Lower leg skin (tissue), 4 donors: ENCODE measurements around the gene PDGFC. TPM values are rescaled to one million over a fixed set of nuclear protein-coding genes. Genes with fewer than 3 reads are reported as not detected.
A peak's percentile ranks its signal among the peaks of the same experiment; 100 is the strongest.

Source experiments
- DNase-seq, 2 donors: peaks; one replicate each; pipeline ENCODE4 v3.0.0-alpha.2; 2019; ENCODE audit warnings: low spot score in 2 of 2
- H3K4me3 ChIP-seq: fragments of 200-600 bp; sonication (generic); 2 replicates; pipeline ENCODE4 v1.5.1; 2017; ENCODE audit warnings: mild to moderate bottlenecking, low read depth; ENCODE audit not compliant: poor library complexity, severe bottlenecking
- CTCF ChIP-seq, 3 donors: fragments of 450-650 bp; IDR thresholded peaks; one replicate each; pipeline ENCODE4 v1.5.1; 2016; ENCODE audit warnings: antibody characterized with exemption in 3 of 3, mild to moderate bottlenecking in 3 of 3, moderate library complexity in 2 of 3
- POLR2A ChIP-seq, 2 donors: fragments of 450-650 bp; IDR thresholded peaks; one replicate each; pipeline ENCODE4 v1.6.1; 2016 to 2017; ENCODE audit warnings: antibody characterized with exemption in 2 of 2, mild to moderate bottlenecking in 1 of 2, moderate library complexity in 1 of 2
- whole genome bisulfite sequencing, 2 donors: methylation state at CpG; one replicate each; pipeline ENCODE4 v1.1.5; 2018; 5-methylcytosine and 5-hydroxymethylcytosine counted together
- intact Hi-C: fragments of 100-400 bp; cut with DNase I; formaldehyde crosslinking; loops from one replicate; pipeline ENCODE4 v1.15.0; 2023; ENCODE audit warnings: low total_unique reads
- total RNA-seq, 4 donors: library from RNA; depleted of rRNA; stranded (reverse); fragments of >200 nt; gene quantifications; one replicate each; pipeline ENCODE4 v1.1.0, GENCODE V29; 2016

Gene PDGFC
- total RNA-seq, 4 donors from 2014 or later, result 18.9 to 24.4 (median 21.0) TPM

DNA sequence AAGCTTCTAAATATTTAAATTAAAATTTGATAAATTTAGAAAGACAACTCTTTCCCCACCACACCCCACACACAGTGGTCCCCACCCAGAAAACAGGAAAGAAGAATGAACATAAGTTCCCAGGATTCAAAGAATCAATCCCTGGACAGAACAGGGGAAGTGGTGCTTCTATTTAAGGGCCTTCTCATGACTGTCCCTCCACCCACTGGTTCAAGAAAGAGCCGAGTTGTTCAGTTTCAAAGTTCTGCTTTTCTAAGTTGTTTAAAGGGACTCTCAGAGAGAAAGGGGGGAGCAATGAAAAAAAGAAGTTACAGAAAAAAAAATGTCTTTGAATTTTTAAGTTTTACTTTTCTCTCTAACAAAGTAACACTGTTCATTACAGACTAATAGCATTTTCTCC lies 195.8 kb downstream of the PDGFC start:
- WGBS, 2 donors, result 22 to 29% methylated on average over 1 of the region's 1 CpG
- no peak for TF ChIP-seq POLR2A (IDR thresholded peaks at IDR 0.05)
- no peak for TF ChIP-seq CTCF (IDR thresholded peaks at IDR 0.05)
- H3K4me3 ChIP-seq, result no peak overlapping the region
- intact Hi-C loops, result no loop called here
- no peak for DNase-seq

DNA sequence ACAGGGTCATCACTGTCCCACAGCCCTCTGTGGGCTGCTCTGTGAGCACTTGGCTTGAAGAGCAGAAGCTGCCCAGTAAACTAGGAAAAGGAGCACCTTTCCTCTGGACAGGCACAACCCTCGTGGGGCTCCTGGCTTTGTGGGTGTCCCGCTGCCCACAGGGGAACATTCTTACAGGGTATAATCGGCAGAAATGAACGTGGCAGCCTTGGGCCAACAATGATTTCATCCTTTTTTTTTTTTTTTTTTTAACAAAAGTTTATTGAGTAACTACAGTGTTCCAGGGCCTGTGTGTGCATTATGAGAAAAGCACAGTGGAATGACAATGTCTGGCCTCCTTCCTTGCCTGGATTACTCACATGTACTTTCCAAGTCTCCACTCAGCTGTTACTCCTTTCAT lies 197.2 kb downstream of the PDGFC start:
- 37 to 47% methylated on average over 4 of the region's 4 CpGs for WGBS, 2 donors

GRCh38 chr4:156773648-156774357 lies 197.8 kb downstream of the PDGFC start:
- no peak for TF ChIP-seq CTCF (IDR thresholded peaks at IDR 0.05)
- no peak for TF ChIP-seq POLR2A (IDR thresholded peaks at IDR 0.05)
- intact Hi-C loops, result no loop called here
- no peak for DNase-seq
- H3K4me3 ChIP-seq, result no peak overlapping the region
- WGBS, 2 donors, result 48 to 53% methylated on average over 4 of the region's 4 CpGs

More for the DNA sequence above, 197.2 kb downstream of the PDGFC start:
- H3K4me3 ChIP-seq, result no peak overlapping the region
- intact Hi-C loops, result no loop called here
- peak in 1 of 2 donors; percentile 50 for DNase-seq
- TF ChIP-seq CTCF (IDR thresholded peaks at IDR 0.05) (no peak), POLR2A (IDR thresholded peaks at IDR 0.05) (no peak)

- 6 to 18% methylated on average over 6 of the region's 6 CpGs for WGBS, 2 donors
- intact Hi-C loops, result no loop called here
- no peak overlapping the region for H3K4me3 ChIP-seq
- peak in 1 of 2 donors; percentile 67 for DNase-seq
- TF ChIP-seq CTCF (IDR thresholded peaks at IDR 0.05), result no peak
- TF ChIP-seq POLR2A (IDR thresholded peaks at IDR 0.05), result no peak
Observed at GRCh38 chr4:156771171-156771837, 200.3 kb downstream of the PDGFC start.

DNA sequence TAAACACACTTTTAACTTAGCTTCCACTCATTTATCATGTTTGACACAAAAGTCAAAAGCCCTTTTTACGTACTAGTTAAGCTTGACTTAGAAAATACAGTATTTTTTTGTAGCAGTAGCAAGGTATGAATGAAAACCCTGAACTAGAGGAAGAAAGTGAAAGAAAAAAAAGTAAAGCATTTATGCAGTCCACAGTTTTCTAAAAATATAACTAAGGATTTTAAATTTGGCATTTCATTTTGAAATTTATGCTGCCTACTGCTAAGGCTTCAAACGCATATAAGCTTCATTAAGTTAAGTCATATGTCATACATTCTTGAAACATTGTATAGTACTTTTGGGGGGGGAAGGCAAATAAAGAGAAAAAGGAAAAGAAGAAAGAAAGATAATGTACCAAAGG lies 201.5 kb downstream of the PDGFC start:
- TF ChIP-seq POLR2A (IDR thresholded peaks at IDR 0.05) (no peak), CTCF (IDR thresholded peaks at IDR 0.05) (no peak)
- DNase-seq, result no peak
- no peak overlapping the region for H3K4me3 ChIP-seq
- intact Hi-C loops, result no loop called here
- 72 to 74% methylated on average over 2 of the region's 2 CpGs for WGBS, 2 donors
